HG03095 (cell line): ENCODE measurements around the gene CPNE4.
A peak's percentile ranks its signal among the peaks of the same experiment; 100 is the strongest.

Experiments used
- ATAC-seq: cut with Tn5 transposase; IDR thresholded peaks from one replicate; pipeline ENCODE4 v1.9.1; 2021; ENCODE audit warnings: moderate library complexity; ENCODE audit not compliant: unreplicated experiment

The CPNE4 gene

DNA sequence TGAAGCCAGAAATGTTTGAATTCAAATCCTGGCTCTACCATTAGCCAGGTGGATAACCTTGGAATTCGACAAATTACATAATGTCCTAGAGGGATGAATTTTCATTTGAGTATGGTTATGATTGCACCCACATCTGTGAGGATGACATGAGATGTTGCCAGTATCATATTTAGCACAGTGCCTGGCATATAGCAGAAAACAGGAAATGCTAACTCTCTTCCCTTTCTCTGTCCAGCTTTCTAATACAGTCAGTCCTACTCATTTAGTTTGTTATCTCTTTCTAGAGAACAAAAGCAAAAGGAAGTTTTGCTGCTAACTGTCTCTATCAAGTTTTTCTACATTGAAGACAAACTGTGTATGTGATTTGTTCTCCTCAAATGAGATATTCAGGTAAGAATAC is 231.7 kb downstream of the CPNE4 start:
- ATAC-seq, result no peak

DNA sequence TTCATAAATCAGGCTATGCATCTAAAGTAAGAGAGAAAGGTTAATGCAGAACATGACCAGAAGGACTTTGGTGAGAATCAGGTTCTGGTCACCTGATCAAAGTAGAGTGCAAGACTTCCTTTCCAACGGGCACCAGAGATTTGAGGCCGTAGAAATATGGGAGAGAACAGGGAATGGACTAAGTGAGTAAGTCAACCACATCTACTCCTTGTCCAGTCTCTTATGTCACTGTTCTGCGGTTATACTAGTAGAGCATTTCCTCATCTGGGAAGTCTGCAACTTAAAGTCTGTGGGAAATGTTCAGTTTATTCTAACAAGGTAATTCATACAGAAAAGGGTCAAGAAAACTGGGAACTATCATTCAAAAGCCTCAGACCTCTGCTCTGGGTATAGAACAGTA is 232.8 kb downstream of the CPNE4 start:
- ATAC-seq, result no peak

DNA sequence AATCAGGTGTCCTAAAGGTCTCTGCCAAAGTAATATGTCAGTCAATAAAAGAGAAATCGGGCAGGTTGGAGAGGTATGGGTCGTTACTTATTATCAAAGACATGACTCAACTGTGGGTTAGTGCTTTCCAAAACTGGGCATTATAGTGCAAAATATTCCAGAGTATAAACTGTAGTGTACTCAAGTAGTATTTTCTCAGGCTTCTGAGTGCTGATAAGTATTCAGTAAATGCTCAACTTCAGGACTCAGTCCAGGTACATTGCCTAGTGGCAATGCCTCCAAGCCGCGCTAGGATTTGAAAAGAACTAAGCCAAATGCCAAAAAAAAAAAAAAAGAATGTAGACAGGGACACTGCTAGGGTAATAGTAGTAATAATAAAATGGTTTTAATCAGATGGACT is 233.2 kb downstream of the CPNE4 start:
- ATAC-seq, result no peak

DNA sequence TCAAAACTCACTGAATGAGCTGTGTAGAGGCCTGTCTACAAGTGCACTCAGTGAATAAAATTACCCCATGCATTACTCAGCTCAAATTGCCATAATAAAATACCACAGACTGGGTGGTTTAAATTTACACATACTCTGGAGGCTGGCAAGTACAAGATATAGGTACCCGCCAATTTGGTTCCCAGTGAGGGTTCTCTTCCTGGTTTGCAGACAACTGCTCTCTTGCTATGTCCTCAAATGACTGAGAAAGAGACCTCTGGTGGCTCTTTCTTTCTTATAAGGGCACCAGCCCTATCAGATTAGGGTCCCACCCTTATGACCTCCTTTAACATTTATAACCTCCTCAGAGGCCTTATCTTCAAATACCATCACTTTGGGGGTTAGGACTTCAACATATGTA is 237.0 kb downstream of the CPNE4 start:
- ATAC-seq, result no peak

DNA sequence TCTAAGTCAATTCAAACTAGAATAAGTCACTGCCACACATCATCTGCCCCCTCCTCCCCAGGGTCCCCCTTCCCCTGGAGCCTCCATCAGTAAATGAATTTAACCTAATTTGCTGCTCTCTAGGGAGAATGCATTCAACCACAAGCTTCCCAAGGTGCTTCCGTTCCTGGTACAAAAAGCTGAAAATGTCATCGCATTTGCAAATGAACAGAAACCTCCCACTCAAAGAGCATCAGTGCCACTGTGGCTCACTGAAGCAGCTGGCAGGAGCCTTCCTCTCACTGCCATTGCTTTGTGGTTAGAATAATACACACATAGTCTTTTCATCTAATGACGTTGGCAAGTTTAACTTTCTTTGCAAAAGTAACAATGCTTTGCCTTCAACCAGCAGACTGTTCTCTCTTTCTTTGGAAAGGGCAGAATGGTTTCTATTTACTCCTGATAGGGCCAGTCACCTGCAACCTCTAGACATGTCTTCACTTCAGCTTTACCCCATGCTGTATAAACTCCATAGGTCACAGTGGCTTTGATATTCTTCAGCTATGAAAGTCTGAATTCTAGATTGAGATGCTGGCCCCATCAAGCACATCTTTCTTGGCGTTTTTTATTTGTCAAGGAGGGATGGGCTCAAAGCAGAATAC is 238.1 kb downstream of the CPNE4 start:
- peak; percentile 57 for ATAC-seq

DNA sequence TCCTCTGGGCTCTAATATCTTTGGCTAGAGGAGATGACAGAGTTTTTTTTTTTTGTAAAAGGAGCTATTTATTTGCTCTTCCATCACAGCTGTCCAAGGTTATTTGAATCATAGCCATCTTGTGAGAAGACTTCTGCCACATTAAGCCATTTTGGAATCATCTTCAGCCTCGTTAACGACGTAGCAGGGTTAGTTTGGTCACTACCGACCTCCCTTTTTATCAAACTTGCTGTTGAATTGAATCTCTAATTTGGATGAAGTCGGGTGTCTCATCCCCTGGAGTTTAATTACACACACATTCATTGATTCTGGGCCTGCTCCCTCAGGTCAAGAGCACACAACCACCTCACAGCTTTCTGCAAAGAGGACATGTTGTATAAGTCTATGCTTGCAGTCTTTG is 238.7 kb downstream of the CPNE4 start:
- no peak for ATAC-seq

DNA sequence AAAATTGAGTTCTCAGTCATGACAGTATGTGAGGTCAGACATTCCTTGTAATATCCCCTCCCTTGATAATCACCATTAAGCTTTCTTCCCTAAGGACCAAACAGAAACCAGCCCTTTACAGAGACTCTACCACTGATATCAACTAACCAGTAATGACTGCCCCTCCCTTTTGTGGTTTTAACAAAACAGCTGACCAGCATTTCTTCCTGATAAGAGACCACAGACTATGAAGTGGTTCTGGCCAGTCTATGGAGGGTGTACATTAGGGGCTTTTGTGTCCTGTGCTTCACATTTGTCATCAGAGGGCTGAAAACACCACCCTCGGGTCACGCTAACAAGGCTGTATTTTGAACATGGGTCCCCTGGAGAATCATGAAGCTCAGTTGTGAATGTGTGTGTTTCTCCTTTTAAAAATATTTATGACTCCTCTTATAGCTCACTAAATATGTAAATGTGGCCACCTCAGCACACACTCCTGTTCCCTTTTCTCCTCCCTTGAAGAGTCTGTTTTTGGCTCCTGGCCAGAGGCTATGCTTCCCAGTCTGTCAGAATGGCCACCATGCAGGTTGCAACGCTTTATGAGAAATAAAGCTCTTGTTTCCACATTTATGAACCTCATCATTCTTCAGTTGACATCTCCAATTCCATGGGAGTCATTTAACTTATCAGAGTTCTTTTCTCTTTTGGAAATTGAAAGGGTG is 239.3 kb downstream of the CPNE4 start:
- peak; percentile 47 for ATAC-seq

DNA sequence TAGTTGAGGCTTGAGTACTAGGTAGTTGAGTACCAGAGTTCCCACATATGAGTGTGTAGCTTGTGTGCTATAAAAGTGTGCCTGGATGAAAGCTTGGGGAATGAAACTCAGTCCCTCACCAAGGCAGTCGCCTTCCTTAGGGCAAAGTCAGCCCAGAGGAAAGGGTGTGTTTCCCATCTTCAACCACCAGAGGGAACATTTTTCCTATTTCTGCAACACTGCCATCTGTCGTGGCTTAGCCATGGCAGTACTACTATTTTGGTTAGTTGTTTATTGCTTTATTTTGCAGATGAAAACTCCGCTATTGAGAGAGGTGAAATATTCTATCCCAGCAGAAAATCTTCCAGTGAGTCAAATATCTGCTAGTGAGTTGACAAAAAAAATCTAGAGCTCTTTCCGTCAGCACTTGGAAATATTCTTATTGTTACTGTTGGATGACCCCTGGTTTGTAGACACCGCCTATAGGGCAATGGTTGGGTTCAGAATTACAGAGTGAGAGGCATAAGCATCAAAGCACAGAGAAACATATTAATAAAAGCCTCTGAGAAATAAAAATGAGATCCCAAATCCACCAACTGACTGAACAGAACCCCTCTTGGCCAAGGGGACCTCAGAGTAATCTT is 239.9 kb downstream of the CPNE4 start:
- peak; percentile 52 for ATAC-seq

DNA sequence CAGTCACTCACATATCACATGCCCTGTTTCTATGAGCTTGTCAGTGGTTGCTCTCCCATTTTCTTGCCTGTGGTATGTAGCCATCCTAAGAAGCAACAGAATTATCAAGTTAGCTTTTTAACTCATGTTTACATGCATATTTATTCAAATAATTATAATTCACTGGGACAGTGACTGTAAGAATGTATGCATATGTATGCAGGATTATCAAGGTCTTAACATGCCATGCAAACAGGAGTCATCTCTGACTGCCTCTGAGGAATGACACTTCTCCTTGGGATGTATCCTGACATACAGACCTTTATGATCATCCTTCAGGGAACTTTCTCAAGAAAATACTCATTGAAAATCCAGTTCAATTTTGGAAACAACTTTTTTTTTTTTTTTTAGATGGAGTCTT is 240.9 kb downstream of the CPNE4 start:
- ATAC-seq, result no peak

DNA sequence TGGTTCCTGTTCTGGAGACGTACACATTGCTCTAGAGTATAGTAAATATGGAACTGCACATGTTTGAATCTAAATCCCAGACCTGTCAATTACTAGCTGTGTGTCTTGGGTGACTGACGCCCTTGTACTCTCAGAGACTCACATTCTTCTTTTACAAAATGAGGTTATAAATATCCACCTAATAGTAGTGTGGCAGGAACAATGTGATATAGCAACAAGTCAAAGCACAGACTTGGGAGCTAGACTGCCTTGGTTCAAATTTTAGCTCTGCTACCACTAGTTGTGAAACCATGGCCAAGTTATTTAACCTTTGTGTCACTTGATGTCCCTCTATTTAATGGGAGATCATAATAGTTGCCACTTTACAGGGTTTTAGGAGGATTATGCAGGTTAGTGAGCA is 245.6 kb downstream of the CPNE4 start:
- ATAC-seq, result no peak

DNA sequence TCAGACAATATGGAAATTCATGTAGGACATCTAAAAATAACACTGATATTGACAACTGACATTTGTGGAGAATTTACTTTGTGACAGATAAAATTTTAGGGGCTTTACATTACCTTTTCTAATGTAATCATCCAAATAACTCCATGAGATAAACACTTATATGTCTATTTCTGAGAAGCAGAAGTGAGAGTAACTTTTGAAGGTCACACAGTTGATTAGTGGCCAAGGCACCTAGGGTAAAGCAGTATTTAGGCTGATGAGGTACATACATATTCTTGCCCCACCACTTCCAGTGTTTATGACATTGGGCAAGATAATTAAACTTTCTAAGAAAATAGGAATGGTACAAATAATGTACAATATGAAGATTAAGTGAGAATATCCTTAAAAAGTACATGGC is 248.4 kb downstream of the CPNE4 start:
- ATAC-seq, result no peak

DNA sequence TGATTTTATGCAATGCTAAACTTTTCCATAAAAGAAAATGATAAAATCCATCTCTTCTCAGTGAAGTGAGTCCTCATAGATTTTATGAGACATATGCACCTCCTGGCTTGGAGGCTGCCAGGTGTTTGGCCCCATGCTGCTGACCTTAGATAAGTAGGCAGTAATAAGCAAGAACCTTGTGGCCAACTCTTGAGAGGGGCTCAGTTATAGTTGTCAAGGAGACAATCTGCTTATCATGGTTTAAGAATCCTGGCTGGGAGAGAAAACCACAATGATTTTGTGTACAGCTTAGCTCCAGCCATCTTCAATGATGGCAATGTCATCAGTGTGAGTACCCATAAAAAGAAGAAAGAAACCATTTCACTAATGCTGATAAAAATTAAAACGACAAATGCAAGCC is 252.1 kb downstream of the CPNE4 start:
- no peak for ATAC-seq

DNA sequence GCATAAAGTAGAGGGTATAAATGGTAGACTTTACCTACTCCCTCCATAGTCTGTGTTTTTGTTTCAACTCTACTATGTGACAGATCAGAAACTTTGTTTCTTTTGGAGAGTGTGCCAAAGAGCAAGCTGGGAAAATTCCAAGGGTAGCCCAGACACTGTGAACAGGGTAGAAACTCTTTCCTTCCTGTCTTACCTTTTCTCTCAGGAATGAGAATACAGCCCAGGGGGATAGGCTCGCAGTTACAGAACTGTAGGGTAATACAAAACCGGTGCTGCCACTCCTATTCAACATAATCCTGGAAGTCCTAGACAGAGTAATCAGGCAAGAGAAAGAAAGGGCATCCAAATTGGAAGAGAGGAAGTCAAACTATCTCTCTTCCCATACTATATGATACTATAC is 256.3 kb downstream of the CPNE4 start:
- no peak for ATAC-seq

DNA sequence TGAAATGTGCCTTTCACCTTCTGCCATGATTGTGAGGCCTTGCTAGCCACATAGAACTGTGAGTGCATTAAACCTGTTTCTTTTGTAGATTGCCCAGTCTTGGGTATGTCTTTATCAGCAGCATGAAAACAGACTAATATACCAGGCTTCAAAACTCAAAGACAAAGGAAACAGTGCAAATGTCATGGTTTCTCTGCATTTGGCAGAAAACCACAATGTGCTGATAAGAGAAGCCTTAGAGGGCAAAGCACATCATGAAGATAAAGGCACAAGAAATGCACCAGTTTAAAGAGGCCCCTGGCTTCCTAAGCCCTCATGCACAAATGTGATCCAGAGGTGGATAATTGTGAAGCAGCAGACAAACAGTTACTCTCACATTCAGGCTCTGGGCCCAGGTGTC is 259.2 kb downstream of the CPNE4 start:
- ATAC-seq, result no peak

DNA sequence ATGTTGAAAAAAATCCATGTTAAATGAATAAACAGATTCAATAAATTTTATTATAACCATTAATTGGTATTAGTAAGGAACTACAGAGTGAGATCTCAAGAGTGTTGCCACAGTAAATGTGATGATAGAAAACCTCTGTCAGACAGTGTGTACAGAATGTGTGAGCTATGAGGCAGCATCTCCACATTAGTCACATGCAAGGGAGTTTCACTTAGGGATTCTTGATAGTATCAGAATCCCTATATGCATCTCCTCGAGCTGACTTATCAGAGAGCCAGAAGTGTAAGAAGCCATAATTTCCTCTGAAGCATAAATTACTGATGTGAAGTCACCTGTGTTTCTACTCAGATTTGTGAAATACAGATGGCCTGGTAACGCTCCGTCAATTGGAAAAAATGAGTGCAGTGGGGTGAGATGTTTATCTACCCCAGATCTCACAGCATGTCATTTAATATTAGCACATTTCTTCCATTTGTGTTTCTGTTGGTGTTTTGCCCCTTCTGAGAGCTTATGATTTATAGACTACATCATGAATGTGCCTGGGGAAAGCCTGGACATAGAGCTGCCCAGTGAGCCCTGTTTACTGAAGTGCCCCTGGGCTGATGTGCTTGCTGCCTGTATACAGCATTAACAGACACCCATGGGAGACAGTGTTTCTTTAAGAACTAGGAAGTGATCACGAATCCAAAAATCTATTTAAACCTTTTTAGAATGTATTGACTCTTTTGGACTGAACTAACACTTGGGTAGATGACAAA is 262.4 kb downstream of the CPNE4 start:
- no peak for ATAC-seq

DNA sequence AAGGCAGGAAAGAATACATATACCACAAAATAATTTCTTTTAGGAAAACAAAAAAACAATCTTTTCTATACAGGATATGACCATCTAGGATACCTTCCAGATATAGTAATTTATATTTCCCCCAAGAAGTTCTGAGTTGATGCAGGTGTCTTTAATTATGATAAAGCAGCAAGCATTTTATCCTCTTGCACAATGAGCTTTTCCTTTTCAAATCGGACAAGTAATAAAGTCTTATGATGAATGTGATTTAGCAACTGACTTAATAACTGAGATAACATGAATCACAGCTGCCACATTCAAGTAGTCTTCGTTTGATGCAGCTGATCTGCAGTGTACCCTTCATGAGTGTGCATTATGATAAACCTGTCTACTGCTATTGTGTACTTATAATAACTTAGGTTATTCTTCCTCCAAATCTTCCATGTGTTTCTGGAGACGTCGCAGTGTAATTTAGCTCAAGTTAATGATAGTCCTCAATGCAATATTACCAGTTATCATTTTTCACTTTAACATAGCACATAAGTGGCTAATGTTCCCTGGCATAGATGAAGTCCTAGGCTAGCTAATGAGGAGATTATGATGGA is 271.7 kb downstream of the CPNE4 start:
- ATAC-seq, result no peak

DNA sequence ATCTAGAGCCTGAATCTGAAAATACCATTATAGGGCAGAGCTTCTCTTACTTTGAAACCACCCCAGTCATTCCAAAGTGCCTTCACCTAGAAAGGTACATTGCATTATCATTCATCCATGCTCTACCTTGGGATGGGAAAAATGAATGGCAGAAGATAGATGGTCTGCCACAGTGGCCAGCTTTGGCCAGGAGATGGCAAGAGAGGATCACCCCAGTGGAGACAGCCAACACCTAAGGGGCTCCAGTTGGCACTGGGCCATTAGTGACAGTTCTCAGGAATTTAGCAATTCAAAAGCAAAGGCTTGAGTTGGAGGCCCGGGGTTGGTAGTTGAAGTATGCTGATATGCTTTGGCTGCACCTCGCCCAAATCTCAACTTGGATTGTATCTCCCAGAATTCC is 278.4 kb downstream of the CPNE4 start:
- no peak for ATAC-seq

DNA sequence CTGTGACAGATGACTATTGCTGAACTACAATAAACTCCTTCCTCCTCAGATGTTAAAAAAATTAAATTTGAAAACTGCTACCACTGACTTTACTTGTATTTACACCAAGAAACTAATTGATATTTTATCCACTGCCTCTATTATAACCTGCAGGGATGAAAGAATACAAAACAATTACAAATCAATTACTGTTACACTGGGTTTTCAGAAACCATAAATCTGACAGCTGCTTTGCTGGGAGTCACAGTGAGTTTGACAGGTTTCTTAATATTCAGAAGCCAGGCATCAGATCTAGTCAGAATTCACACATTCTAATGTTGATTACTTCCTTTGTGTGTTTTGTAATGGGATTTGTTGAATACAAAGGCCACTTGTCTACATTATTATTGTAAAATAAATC is 279.4 kb downstream of the CPNE4 start:
- no peak for ATAC-seq

DNA sequence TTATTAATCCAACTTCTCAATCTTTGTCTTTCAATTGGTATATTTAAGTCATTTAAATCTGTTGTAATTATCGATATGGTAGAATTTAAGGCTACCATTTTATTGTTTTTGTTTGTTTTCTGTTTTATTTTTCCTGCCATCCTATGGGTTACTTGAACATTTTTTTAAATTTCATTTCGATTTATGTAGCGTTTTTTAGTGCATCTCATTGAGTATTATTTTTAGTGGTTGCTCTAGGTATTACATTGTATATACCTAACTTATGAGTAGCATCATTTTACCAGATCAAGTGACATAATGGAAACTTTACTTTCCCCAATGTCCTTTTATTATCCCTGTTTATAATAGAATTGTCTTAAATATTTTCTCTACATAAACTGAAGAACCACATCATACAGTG is 284.6 kb downstream of the CPNE4 start:
- ATAC-seq, result no peak

DNA sequence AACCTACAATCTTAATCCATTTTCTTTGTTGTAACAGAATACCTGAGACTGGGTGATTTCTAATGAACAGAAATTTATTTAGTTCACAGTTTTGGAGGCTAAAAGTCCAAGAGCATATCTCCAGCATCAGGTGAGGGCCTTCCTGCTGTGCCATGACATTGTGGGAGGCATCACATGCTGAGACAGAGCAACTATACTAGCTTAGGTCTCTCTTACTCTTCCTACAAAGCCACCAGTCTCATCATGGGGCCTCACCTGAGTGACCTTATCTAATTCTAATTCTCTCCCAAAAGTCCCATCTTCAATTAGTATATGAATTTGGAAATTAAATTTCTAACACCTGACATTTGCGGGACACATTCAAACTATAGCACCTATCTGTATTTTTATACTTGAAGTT is 285.0 kb downstream of the CPNE4 start:
- ATAC-seq, result no peak

DNA sequence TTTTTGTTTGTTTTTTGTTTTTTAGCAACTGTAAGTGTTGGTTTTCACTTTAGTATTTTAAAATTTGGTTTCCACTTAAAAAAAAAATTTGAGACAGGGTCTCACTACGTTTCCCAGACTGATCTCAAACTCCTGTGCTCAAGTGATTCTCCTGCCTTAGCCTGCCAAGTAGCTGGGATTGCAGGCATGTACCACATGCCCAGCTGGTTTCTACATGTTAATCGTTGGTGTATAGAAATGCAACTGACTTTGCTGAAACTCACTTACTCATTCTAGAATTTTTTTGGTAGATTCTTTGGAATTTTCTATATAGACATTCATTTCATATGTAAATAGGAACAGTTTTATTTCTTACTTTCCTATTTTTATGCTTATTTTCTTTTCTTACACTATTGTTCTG is 287.3 kb downstream of the CPNE4 start:
- ATAC-seq, result no peak
